SK-N-SH treated with all-trans-retinoic acid at 6 μM for 48 hours (cell line): Measurements from ENCODE around the gene GPRC5A.

Experiments used
- OSR1 ChIP-seq: fragments of 250-450 bp; sonication (Bioruptor Pico); IDR thresholded peaks from 2 replicates; pipeline ENCODE4 v1.8.0; 2022; ENCODE audit warnings: moderate library complexity, mild to moderate bottlenecking, inconsistent platforms
- PATZ1 ChIP-seq: fragments of 250-450 bp; sonication (Bioruptor Pico); IDR thresholded peaks from 2 replicates; pipeline ENCODE4 v1.8.0; 2020; ENCODE audit warnings: mild to moderate bottlenecking, moderate library complexity, borderline replicate concordance
- SNAI2 ChIP-seq: fragments of 250-450 bp; sonication (Bioruptor Pico); IDR thresholded peaks from 2 replicates; pipeline ENCODE4 v1.5.0; 2020; ENCODE audit warnings: mild to moderate bottlenecking, moderate library complexity
- TCF4 ChIP-seq: fragments of 250-450 bp; sonication (Bioruptor Pico); IDR thresholded peaks from 2 replicates; pipeline ENCODE4 v1.8.0; 2021; ENCODE audit warnings: mild to moderate bottlenecking, moderate library complexity, borderline replicate concordance

DNA sequence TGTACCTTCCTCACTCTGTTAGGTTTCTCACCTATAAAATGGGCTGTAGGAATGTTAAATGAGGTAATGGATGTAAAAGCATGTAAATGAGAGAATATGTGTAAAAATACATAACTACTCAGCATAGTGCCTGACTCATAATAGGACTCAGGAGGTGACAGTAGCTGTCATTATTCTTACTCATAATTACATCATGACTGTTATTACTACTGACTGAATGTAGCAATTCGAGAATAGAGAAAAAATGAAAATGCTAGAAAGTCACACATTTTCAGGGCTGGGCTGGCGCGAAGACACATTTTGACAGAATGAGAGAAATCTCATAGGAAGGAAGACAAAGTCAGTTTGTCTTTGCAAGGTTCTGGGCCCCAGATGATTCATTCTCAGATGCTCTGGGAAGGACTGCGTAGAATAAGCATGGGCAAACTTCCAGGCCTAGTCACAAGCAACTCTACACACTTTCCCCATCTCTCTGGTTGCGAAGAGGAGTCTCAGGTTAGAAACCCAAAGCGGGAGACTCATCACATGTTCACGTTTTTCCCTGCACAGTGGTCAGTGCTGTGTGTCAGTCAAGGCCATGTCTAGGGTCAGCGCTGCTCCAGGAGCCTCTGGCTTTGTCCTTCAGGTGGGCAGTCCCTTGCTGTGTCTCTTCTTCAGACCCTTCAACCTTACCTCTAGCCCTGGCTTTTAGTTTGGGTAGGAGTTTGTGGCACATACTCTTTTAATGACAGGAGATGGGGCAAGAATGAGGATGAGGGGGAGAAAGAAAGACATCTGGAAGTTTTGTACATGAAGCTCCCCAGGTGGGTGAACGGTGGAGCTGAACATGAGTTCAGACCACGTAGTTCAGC, 8.4 kb downstream of the GPRC5A start:
- TF ChIP-seq PATZ1 (CRISPR knock-in tag), result no peak
- no peak for TF ChIP-seq OSR1 (CRISPR knock-in tag)
- no peak for TF ChIP-seq SNAI2 (CRISPR knock-in tag)
- TF ChIP-seq TCF4 (CRISPR knock-in tag), result no peak
